Panc1 (cell line): Measurements from ENCODE around the gene DDX41.

Experiments
- POLR2AphosphoS5 ChIP-seq: IDR thresholded peaks from 2 replicates; pipeline ENCODE4 v1.6.1; 2012; ENCODE audit warnings: mild to moderate bottlenecking, low read depth, low read length, moderate library complexity
- SIN3A ChIP-seq: IDR thresholded peaks from 2 replicates; pipeline ENCODE4 v1.6.1; 2012; ENCODE audit warnings: low read depth, mild to moderate bottlenecking, low read length, moderate library complexity, borderline replicate concordance; ENCODE audit not compliant: insufficient read depth
- TF ChIP-seq, protein P1 (sequence below): fragments of 450-650 bp; IDR thresholded peaks from 2 replicates; pipeline ENCODE4 v1.5.1; 2017; ENCODE audit warnings: mild to moderate bottlenecking
- TF ChIP-seq, protein P2 (sequence below), 2 experiments: IDR thresholded peaks; 2 replicates each; pipeline ENCODE4 v1.6.1; 2011 to 2012; ENCODE audit warnings: low read depth in 2 of 2, control low read depth in 1 of 2, low read length in 1 of 2, mild to moderate bottlenecking in 1 of 2, moderate library complexity in 1 of 2; ENCODE audit not compliant: insufficient read depth in 1 of 2

DNA sequence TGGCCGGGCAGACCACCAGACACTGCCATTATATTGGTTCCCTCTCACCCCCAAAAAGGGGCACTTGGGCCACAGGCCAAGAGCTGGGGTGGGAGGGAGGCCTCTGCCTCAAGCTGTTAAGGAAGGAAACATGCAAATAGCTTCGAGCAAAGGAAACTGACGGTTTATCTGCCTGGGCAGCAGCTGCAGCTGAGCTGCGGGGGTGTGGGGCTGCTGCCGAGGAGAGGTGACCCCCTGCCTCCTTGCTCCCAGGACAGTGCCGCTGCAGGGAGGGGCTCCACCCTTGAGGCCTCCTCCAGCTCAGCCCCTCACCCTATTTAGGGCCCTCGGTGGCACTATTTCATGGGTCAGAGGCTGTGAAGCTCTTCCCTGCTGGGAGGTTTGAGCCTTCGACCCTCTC is 7.9 kb downstream of the DDX41 start:
- TF ChIP-seq, protein P1, sequence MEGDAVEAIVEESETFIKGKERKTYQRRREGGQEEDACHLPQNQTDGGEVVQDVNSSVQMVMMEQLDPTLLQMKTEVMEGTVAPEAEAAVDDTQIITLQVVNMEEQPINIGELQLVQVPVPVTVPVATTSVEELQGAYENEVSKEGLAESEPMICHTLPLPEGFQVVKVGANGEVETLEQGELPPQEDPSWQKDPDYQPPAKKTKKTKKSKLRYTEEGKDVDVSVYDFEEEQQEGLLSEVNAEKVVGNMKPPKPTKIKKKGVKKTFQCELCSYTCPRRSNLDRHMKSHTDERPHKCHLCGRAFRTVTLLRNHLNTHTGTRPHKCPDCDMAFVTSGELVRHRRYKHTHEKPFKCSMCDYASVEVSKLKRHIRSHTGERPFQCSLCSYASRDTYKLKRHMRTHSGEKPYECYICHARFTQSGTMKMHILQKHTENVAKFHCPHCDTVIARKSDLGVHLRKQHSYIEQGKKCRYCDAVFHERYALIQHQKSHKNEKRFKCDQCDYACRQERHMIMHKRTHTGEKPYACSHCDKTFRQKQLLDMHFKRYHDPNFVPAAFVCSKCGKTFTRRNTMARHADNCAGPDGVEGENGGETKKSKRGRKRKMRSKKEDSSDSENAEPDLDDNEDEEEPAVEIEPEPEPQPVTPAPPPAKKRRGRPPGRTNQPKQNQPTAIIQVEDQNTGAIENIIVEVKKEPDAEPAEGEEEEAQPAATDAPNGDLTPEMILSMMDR: no peak
- TF ChIP-seq POLR2AphosphoS5 (no peak), SIN3A (no peak)
- TF ChIP-seq, protein P2, sequence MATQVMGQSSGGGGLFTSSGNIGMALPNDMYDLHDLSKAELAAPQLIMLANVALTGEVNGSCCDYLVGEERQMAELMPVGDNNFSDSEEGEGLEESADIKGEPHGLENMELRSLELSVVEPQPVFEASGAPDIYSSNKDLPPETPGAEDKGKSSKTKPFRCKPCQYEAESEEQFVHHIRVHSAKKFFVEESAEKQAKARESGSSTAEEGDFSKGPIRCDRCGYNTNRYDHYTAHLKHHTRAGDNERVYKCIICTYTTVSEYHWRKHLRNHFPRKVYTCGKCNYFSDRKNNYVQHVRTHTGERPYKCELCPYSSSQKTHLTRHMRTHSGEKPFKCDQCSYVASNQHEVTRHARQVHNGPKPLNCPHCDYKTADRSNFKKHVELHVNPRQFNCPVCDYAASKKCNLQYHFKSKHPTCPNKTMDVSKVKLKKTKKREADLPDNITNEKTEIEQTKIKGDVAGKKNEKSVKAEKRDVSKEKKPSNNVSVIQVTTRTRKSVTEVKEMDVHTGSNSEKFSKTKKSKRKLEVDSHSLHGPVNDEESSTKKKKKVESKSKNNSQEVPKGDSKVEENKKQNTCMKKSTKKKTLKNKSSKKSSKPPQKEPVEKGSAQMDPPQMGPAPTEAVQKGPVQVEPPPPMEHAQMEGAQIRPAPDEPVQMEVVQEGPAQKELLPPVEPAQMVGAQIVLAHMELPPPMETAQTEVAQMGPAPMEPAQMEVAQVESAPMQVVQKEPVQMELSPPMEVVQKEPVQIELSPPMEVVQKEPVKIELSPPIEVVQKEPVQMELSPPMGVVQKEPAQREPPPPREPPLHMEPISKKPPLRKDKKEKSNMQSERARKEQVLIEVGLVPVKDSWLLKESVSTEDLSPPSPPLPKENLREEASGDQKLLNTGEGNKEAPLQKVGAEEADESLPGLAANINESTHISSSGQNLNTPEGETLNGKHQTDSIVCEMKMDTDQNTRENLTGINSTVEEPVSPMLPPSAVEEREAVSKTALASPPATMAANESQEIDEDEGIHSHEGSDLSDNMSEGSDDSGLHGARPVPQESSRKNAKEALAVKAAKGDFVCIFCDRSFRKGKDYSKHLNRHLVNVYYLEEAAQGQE (IDR thresholded peaks at IDR 0.05; ENCODE audit: insufficient read depth in 1 of 2, low read depth in 2 of 2, low read length in 1 of 2): no peak
